Calu3 (cell line): ENCODE data around the gene NOS1. TPM values are rescaled to one million over a fixed set of nuclear protein-coding genes. Genes with fewer than 3 reads are reported as not detected.

ENCODE experiments used
- BruUV-seq: library from RNA; stranded (reverse); fragments of 400-500 nt; replicated peaks from 2 replicates; lab custom pipeline; 2021; lab: Mats Ljungman, UMichigan
- CTCF ChIA-PET: fragments of 300-600 bp; sonication (Branson Sonifier 250); formaldehyde crosslinking; loops from one replicate; lab custom pipeline; 2022; ENCODE audit warnings: antibody characterized with exemption; lab: Charles Lee
- DNase-seq: peaks from one replicate; pipeline ENCODE4 v3.0.0; 2022
- H3K27ac Mint-ChIP-seq: one replicate; pipeline ENCODE4 v1.8.0; 2022; ENCODE audit warnings: mixed read lengths; ENCODE audit not compliant: unreplicated experiment
- H3K27me3 Mint-ChIP-seq: one replicate; pipeline ENCODE4 v1.8.0; 2022; ENCODE audit warnings: mixed read lengths; ENCODE audit not compliant: unreplicated experiment
- H3K36me3 Mint-ChIP-seq: one replicate; pipeline ENCODE4 v1.8.0; 2022; ENCODE audit warnings: mild to moderate bottlenecking, moderate library complexity, mixed read lengths; ENCODE audit not compliant: insufficient read depth, unreplicated experiment
- H3K4me1 Mint-ChIP-seq: one replicate; pipeline ENCODE4 v1.8.0; 2022; ENCODE audit warnings: mild to moderate bottlenecking, low read depth, mixed read lengths; ENCODE audit not compliant: unreplicated experiment
- H3K4me3 Mint-ChIP-seq: one replicate; pipeline ENCODE4 v1.8.0; 2022; ENCODE audit warnings: mild to moderate bottlenecking, low read depth, moderate library complexity, mixed read lengths; ENCODE audit not compliant: unreplicated experiment
- H3K9me3 Mint-ChIP-seq: one replicate; pipeline ENCODE4 v1.8.0; 2022; ENCODE audit warnings: low read depth, mixed read lengths; ENCODE audit not compliant: unreplicated experiment
- CTCF ChIP-seq: fragments of 200-600 bp; IDR thresholded peaks from one replicate; pipeline ENCODE4 v1.8.0; 2022; ENCODE audit warnings: antibody characterized with exemption; ENCODE audit not compliant: unreplicated experiment
- intact Hi-C: fragments of 100-400 bp; cut with micrococcal nuclease; formaldehyde crosslinking; loops from one replicate; pipeline ENCODE4 v1.10.0; 2022; ENCODE audit not compliant: unreplicated experiment
- total RNA-seq: library from RNA; stranded (reverse); gene quantifications from 2 replicates; pipeline ENCODE4 v1.2.3, GENCODE V29; 2022

NOS1 gene
- total RNA-seq, 1 experiment from 2014 or later = not detected

DNA sequence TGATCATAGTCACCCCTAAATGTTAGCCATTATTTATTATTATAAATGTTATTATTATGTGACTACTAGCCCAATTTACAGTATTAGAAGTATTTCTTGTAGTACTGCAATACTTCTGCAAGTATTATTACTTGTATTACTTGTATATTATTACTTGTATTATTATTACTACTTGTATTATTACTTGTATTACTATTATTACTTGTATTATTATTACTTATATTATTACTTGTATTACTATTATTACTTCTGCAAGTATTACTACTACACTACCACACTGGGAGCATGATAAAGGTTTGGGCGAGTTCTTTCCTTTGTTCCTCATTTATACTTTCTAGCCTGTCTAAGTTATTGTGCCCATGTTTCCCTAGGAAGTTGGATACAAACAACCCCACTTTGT, 67.9 kb downstream of the NOS1 start:
- Mint-ChIP-seq H3K4me3 (no peak overlapping the region), H3K27me3 (peaks cover 72% of the 10 kb centered on the region), H3K27ac (no peak overlapping the region), H3K9me3 (no peaks in the 10 kb centered on the region), H3K36me3 (no peaks in the 10 kb centered on the region), H3K4me1 (no peaks in the 10 kb centered on the region)
- no TSS peak for BruUV-seq
- intact Hi-C loops = no loop called here
- no peak for DNase-seq
- TF ChIP-seq CTCF = no peak
- CTCF ChIA-PET = no interaction called here

DNA sequence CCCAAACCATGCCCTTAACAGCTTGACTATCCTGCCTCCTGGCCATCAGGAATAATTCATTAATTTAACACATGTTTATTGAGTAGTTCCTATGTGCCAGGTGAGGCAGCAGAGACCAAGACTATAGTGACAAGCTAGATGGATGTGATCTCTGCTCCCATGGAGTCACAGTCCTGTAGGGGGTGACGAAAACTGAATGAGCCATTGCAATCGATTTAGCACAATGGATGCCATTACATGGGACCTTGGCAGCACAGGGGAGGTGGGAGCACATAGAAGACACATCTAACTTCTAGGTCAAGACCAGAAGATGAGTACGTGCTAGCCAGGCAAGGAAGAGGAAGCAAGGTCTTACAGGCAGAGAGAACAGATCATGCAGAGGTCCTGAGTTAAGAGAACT, 68.7 kb downstream of the NOS1 start:
- Mint-ChIP-seq H3K27me3 (peaks cover 79% of the 10 kb centered on the region), H3K4me3 (no peak overlapping the region), H3K27ac (no peak overlapping the region), H3K36me3 (no peaks in the 10 kb centered on the region), H3K4me1 (no peaks in the 10 kb centered on the region), H3K9me3 (no peaks in the 10 kb centered on the region)
- DNase-seq = no peak
- CTCF ChIA-PET = no interaction called here
- TF ChIP-seq CTCF = no peak
- no TSS peak for BruUV-seq
- intact Hi-C loops = no loop called here

DNA sequence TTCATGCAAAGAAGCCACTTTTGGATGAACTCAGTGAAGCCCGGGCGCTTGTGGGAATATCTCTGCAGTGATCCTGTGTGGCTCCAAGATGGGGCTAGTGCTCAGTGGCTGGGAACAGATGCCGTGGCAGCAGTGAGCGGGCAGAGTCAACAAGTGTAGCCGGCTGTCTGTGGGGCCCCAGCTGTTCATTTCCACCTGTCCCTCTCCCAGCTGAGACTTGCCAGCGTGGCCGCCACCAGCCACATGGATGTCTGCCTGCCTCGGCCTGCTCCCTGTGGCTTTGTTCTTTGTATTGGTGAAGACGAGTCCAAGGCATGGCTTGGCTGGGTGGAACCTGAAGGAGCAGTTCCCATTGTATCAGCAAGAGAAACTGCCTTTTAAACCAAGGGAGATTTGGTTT, 77.3 kb downstream of the NOS1 start:
- no peaks in the 10 kb centered on the region for H3K36me3 Mint-ChIP-seq
- no peak for TF ChIP-seq CTCF
- no peak for DNase-seq
- H3K27me3 Mint-ChIP-seq = peaks cover 88% of the 10 kb centered on the region
- no TSS peak for BruUV-seq
- H3K4me3 Mint-ChIP-seq = no peak overlapping the region
- no peak overlapping the region for H3K27ac Mint-ChIP-seq
- CTCF ChIA-PET = no interaction called here
- H3K9me3 Mint-ChIP-seq = no peaks in the 10 kb centered on the region
- intact Hi-C loops = no loop called here
- H3K4me1 Mint-ChIP-seq = no peaks in the 10 kb centered on the region

- no TSS peak for BruUV-seq
- Mint-ChIP-seq H3K27me3 (peaks cover 81% of the 10 kb centered on the region), H3K36me3 (no peaks in the 10 kb centered on the region), H3K27ac (no peak overlapping the region), H3K4me1 (no peaks in the 10 kb centered on the region), H3K9me3 (no peaks in the 10 kb centered on the region), H3K4me3 (no peak overlapping the region)
- no peak for DNase-seq
- intact Hi-C loops = no loop called here
- no peak for TF ChIP-seq CTCF
- CTCF ChIA-PET = no interaction called here
Observed at GRCh38 chr12:117282490-117282889, 78.9 kb downstream of the NOS1 start.
